ENCODE data around the gene PRXL2C.

GRCh38 chr9:96661711-96662110 is 6.6 kb upstream of the PRXL2C start:
- TF ChIP-seq POLR2A (IDR thresholded peaks at IDR 0.05; ENCODE audit: extremely low read depth, insufficient read length) (no peak), CTCF (IDR thresholded peaks at IDR 0.05; ENCODE audit: low read depth, low read length) (no peak), MYC (IDR thresholded peaks at IDR 0.05; ENCODE audit: low read depth, low read length) (no peak)

All from NB4 (cell line).